G401.6 (cell line): ENCODE measurements around the gene ICA1.
"Not testable (repeated sequence)": the region's sequence is repeated elsewhere in the genome, so short reads cannot be mapped to it uniquely, and the experiment has no call there.

Experiments
- FAIRE-seq: peaks from 2 replicates; lab custom pipeline; 2012; peaks lifted over from hg19 to GRCh38; lab: Jason Lieb, UNC

The ICA1 gene

DNA sequence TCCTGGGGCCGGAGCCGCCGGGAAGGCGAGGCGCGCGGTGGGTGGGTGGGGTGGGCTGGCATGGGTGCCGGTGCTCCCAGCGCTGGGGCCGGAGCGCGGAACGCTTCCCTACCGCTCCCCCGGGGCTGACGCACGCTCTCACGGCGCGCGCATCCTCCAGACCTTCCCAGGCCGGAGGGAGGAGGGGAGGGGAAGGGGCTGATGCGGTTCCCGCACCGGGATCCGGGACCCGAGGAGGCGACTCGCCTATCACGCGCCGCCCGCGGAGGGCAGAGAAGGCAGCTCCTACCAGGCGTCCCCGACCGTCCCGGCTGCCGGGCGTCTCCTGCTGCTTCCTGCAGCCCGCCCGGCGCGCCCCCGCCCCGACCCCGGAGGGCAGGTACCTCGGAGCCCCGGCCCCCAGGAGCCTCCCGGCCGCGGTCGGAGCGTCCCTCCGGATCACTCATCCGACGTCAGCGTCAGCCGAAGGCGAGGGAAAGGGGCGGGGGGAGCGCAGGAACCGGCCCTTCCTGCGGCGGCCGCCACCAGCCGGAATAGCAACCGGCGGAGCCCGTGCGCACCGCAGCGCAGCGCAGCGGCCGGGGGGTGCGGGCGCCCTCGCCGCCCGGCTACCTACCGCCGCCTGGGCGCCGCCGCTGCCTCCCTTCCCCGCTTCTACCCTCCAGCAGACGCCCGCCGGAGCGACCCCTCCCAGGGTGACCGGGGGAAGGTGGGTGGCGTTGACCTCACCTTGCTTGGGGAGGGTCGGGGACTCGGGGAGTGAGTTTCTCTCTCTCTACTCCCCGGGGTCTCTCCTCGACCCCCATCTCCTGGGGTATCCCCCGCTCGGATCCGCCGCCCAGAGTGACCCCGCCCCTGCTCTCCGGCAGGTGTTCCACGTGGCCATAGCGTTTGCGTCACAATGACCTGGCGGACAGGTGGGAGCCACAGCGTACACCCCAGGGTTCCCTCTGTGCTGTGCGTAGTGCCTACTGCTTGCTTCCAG lies at the start of gene ICA1:
Gene ICA1 (minus strand): TSS at position 457 of the 985 bp plus-strand sequence. CDS start 26,241 bp downstream, outside the sequence.
- FAIRE-seq, result no peak

GRCh38 chr7:8310876-8311275 lies 48.9 kb upstream of the ICA1 start:
- FAIRE-seq, result peak; percentile 44

GRCh38 chr7:8305625-8306388 lies 43.8 kb upstream of the ICA1 start:
- no peak for FAIRE-seq

DNA sequence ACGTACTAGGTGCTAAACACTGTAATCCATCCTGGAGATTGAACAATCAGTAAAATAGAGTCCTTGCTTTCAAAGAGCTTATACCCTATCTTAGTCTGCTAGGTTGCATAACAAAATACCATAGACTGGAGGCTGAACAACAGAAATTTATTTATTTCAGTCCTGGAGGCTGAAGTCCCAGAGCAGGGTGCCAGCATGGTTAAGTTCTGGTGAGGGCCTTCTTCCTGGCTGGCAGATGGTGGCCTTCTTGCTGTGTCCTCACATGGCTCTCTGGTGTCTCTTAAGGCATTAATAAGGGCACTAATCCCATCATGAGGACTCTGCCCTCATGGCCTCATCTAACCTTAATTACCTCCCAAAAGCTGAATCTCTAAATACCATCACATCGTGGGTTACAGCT lies 43.1 kb upstream of the ICA1 start:
- FAIRE-seq, result no peak

DNA sequence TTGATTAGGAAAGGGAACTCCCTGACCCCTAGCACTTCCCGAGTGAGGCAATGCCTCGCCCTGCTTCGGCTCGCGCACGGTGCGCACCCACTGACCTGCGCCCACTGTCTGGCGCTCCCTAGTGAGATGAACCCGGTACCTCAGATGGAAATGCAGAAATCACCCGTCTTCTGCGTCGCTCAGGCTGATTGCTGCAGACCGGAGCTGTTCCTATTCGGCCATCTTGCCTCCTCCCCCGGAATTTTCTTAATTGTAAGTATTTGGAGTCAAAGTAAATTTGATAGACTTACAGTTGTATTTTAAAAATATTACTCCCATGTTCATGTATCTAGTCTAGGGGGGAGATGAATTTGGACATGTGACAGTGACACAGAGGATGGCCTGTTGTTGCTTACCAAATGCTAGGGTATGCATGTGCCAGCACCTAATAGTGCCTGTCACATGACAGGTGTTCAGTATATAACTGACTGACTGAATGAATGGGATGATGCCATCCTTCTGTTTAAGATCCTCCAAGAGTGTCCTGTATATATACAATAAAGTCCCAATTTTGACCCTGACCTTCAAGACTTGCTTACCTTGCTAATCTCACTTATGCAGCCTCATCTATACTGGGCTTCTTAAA lies 42.0 kb upstream of the ICA1 start:
- no peak for FAIRE-seq

DNA sequence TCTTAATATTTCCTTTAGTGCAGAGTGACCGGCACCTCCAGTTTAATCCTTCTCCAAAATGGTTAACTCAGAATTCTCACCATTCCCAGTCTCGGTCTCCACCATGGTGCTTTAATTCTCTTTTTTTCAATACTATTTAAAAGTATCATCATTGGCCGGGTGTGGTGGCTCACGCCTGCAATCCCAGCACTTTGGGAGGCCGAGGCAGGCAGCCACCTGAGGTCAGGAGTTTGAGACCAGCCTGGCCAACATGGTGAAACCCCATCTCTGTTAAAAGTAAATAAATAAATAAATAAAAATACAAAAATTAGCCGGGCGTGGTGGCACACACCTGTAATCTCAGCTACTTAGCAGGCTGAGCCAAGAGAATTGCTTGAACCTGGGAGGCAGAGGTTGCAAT lies 35.1 kb upstream of the ICA1 start:
- not testable (repeated sequence) for FAIRE-seq

DNA sequence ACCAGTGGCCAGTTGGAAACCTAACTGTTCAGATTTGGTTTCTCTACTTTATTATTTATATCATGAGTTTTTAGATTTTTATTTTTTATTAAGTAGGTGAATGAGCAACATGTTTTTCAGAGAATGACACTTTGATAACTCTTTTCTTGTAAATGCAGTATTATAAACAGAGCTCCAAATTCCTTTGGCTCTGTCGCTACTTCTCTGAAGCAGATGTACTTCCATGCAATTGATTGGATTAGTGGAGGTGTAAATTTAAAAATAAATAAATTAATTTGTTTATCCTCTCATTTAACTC lies 34.3 kb upstream of the ICA1 start:
- no peak for FAIRE-seq

- FAIRE-seq, result peak; percentile 99
Measured at GRCh38 chr7:8295638-8296361, 33.8 kb upstream of the ICA1 start.

GRCh38 chr7:8291397-8292141 lies 29.6 kb upstream of the ICA1 start:
- FAIRE-seq, result no peak

GRCh38 chr7:8290645-8291308 lies 28.8 kb upstream of the ICA1 start:
- no peak for FAIRE-seq

GRCh38 chr7:8286118-8286517 lies 24.2 kb upstream of the ICA1 start:
- FAIRE-seq, result no peak

DNA sequence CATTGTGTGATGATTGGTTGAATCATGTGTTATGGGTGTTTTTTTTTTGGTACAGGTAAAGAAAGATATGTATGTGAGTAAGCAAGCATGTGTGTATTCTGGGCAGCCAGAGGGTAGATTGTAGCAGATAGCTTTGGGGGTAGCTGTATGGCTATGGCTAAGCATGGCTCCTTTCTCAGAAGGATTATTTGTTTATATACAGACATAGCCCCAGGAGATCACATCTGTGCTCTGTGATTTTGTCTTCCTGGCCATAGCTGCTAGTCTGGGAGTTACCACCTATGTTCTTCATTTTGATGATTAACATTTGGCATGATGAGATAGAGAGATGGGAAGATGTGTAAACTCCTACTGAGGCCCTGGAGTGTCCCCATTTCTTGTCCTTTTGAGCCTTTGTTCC lies 23.2 kb upstream of the ICA1 start:
- no peak for FAIRE-seq

DNA sequence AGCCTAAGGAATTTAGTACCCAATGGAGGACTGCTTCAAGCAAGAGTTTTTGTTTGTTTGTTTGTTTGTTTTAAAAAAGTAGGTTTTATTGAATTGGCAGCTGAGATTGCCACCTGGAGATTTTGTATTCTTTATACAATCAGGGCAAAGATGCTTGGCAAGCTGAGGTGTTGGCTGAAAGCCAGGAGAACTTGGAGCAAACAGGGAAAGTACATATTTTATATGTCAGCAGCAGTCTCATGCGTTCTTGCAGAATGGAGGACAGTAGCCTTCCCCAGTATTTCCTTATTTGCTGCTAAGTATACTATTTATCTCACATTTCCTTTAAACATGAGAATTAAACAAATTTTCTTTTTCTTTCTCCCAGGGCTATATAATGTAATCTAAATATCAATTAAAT lies 22.6 kb upstream of the ICA1 start:
- no peak for FAIRE-seq

GRCh38 chr7:8283968-8284367 lies 22.0 kb upstream of the ICA1 start:
- no peak for FAIRE-seq

- FAIRE-seq, result no peak
Measured at GRCh38 chr7:8282871-8283270, 20.9 kb upstream of the ICA1 start.

DNA sequence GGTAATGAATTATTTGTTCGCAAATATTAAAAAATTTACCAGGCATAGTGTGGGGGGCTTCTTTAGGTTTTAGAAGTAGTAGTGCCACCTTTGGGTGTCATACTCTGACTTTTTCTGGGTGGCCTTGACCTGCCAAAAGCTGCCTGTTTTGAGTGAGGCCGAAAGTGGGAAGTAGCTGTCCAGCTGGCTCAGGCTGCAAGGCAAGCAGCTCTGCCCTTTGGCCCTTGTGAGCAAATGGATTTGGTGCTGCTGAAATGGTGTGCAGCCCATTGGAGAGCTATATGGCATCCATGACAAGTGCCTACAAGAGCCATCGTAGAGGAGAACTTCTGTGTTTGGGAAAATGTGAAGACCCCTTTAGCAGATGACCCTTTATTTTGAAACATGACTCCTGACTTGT lies 20.2 kb upstream of the ICA1 start:
- FAIRE-seq, result no peak

- no peak for FAIRE-seq
Measured at GRCh38 chr7:8278183-8278582, 16.2 kb upstream of the ICA1 start.

- peak; percentile 88 for FAIRE-seq
Measured at GRCh38 chr7:8277394-8277982, 15.5 kb upstream of the ICA1 start.

DNA sequence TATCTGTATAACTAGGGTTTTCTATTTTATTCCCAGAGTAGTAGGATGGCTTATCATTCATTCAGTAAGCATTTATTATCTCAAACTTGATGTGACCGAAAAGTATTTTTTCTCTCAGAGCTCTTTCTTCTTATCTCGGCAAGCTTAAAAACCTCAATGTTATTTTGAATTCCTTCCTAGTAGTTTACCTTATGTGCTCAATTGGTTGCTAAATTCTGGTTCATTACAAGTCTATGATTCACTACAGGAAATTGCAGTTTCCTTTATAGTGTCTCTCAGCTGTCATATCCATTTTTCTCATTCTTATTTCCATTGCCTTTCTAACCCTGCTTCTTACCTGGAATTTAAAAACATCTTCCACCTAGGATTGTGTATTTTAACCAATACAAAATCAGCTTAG lies 12.6 kb upstream of the ICA1 start:
- peak; percentile 36 for FAIRE-seq

DNA sequence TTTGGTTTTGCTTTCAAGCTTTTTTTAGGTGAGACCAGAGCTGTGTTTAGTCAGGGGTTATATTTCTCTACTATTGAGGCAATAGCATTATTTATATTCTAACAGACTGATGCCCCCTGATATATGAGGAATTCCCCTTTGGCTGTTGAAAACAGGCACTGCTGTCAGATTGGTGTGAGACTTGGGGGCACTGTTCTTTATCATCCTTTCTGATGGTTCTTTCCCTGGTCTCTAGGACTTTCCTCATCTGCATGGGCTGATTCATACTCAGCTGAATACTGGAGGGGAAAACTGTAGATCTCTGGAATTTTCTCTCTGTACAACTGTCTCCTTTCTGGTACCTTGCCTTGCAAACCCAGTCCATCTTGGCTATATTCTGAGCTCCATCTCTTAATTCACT lies 10.0 kb upstream of the ICA1 start:
- FAIRE-seq, result no peak

DNA sequence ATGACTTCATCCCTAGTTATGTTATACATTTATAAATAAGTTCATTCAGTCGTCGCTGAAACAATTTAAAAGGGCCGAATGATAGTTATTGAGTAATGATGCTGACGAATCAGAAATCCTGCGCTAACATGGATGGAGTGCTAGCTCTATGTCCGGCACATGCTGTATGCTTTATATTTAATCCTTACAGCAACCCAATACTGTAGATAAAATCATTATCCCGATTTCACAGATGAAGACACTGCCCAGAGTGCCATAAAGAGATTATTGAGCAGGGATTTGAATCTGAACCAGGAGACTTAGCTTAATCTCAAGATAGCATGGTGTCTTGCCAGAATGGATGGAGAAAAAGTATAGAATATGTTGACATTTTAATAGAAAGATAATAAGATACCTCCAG lies 1.1 kb upstream of the ICA1 start:
- FAIRE-seq, result no peak
